Pancreas (tissue), 10 donors: ENCODE measurements around the gene ZBTB37. TPM values are rescaled to one million over a fixed set of nuclear protein-coding genes. Genes with fewer than 3 reads are reported as not detected.
"Not testable (repeated sequence)": the region's sequence is repeated elsewhere in the genome, so short reads cannot be mapped to it uniquely, and the experiment has no call there.

Source experiments
- ATAC-seq, 4 donors: fragments of 200-7000 bp; cut with Tn5 transposase; one replicate each; pipeline versions ENCODE4 v1.8.0 to v1.9.1; 2020; ENCODE audit warnings: mild to moderate bottlenecking in 4 of 4, moderate library complexity in 4 of 4
- DNase-seq, 6 donors: peaks; one replicate each; pipeline ENCODE4 v3.0.0-alpha.2; 2020
- FAIRE-seq: peaks from 2 replicates; lab custom pipeline; 2012; peaks lifted over from hg19 to GRCh38; lab: Jason Lieb, UNC
- H3K27ac ChIP-seq, 4 donors: fragments of 200-600 bp; sonication (generic); 1 replicate in 3 of 4; 2 replicates in 1 of 4; pipeline versions ENCODE4 v1.5.0 to v1.8.0; 2020
- H3K27me3 ChIP-seq, 4 donors: fragments of 200-600 bp; one replicate each; pipeline ENCODE4 v1.8.0; 2021
- H3K36me3 ChIP-seq, 3 donors: fragments of 200-600 bp; sonication (generic) in 1 of 3; one replicate each; pipeline versions ENCODE4 v1.5.0 to v1.8.0; 2020 to 2021
- H3K4me1 ChIP-seq, 3 donors: fragments of 200-600 bp; one replicate each; pipeline ENCODE4 v1.8.0; 2021
- H3K4me3 ChIP-seq, 4 donors: fragments of 200-600 bp; sonication (generic) in 2 of 4; one replicate each; pipeline versions ENCODE4 v1.5.0 to v1.8.0; 2020 to 2021
- H3K9me3 ChIP-seq, 4 donors: fragments of 200-600 bp; one replicate each; pipeline ENCODE4 v1.8.0; 2021
- WGBS, 2 donors: extraction: QIAGEN DNeasy Blood & Tissue Kit; methylation state at CpG; one replicate each; pipeline ENCODE4 v1.1.7; 2013; 5-methylcytosine and 5-hydroxymethylcytosine counted together
- intact Hi-C, 3 donors: fragments of 100-400 bp; cut with DNase I; formaldehyde crosslinking; loops; one replicate each; pipeline versions ENCODE4 v1.11.1 to v1.14.2; 2022
- polyA plus RNA-seq, 2 donors: library from polyadenylated mRNA; stranded (reverse); fragments of 200-250 nt; gene quantifications; one replicate each; pipeline ENCODE4 v1.2.3, GENCODE V29; 2013
- total RNA-seq, 6 donors: library from RNA; stranded (reverse); fragmentation: NEBNext Ultra II Directional in 4 of 6; extraction: Animal tissue kit (Norgen Biotek cat#: 25700) in 4 of 6; gene quantifications; one replicate each; pipeline versions ENCODE4 v1.2.1 to v1.2.4, GENCODE V29; 2021 to 2023
- TF ChIP-seq, protein P1 (sequence below), 4 donors: fragments of 200-600 bp; sonication (generic) in 3 of 4; IDR thresholded peaks; one replicate each; pipeline versions ENCODE4 v1.5.0 to v1.8.0; 2021; ENCODE audit warnings: antibody characterized with exemption in 4 of 4
- donor health status: healthy with polysubstance abuse.
- donor health status: DM: no; HTN: no; CAD: no; lungs with moderate emphysema.
- donor health status: DM: no; HTN: no; CAD: no.
- donor health status: control.
- donor health status: control.
- donor health status: Bipolar disorder and iron deficiency.
- donor health status: DM: yes; HTN: yes; CAD: no.
- donor health status: DM: no; HTN: no; CAD: no.
- donor health status: DM: no; HTN: no; CAD: no.
- donor health status: DM: yes; HTN: yes; CAD: no.

The ZBTB37 gene
- total and polyA plus RNA-seq, 8 donors: 1.2 to 7.0 (median 3.9) TPM

- H3K27ac ChIP-seq: no peak overlapping the region
- intact Hi-C loops: no loop called here
- no peak overlapping the region for H3K4me3 ChIP-seq
- H3K9me3 ChIP-seq: no peaks in the 10 kb centered on the region
- peaks cover 0 to under 1% (median 0%) of the 10 kb centered on the region in 3 donors for H3K36me3 ChIP-seq
- 64 to 84% methylated on average over 2 of the region's 2 CpGs for WGBS, 2 donors
- no peak for ATAC-seq
- no peak for FAIRE-seq
- TF ChIP-seq, protein P1, sequence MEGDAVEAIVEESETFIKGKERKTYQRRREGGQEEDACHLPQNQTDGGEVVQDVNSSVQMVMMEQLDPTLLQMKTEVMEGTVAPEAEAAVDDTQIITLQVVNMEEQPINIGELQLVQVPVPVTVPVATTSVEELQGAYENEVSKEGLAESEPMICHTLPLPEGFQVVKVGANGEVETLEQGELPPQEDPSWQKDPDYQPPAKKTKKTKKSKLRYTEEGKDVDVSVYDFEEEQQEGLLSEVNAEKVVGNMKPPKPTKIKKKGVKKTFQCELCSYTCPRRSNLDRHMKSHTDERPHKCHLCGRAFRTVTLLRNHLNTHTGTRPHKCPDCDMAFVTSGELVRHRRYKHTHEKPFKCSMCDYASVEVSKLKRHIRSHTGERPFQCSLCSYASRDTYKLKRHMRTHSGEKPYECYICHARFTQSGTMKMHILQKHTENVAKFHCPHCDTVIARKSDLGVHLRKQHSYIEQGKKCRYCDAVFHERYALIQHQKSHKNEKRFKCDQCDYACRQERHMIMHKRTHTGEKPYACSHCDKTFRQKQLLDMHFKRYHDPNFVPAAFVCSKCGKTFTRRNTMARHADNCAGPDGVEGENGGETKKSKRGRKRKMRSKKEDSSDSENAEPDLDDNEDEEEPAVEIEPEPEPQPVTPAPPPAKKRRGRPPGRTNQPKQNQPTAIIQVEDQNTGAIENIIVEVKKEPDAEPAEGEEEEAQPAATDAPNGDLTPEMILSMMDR (IDR thresholded peaks at IDR 0.05): no peak
- no peaks in the 10 kb centered on the region for H3K27me3 ChIP-seq
- no peak for DNase-seq
- H3K4me1 ChIP-seq: peaks cover 0 to 14% (median 14%) of the 10 kb centered on the region in 3 donors
These were observed 3.3 kb downstream of the ZBTB37 start for GRCh38 chr1:173871500-173871899.

GRCh38 chr1:173876732-173877131, 8.6 kb downstream of the ZBTB37 start:
- no peaks in the 10 kb centered on the region for H3K4me1 ChIP-seq
- 81 to 85% methylated on average over 5 of the region's 5 CpGs for WGBS, 2 donors
- H3K4me3 ChIP-seq: no peak overlapping the region
- H3K27ac ChIP-seq: no peak overlapping the region
- FAIRE-seq: no peak
- H3K27me3 ChIP-seq: no peaks in the 10 kb centered on the region
- TF ChIP-seq, protein P1 (IDR thresholded peaks at IDR 0.05): no peak
- H3K36me3 ChIP-seq: no peaks in the 10 kb centered on the region
- intact Hi-C loops: no loop called here
- H3K9me3 ChIP-seq: no peaks in the 10 kb centered on the region
- no peak for DNase-seq
- ATAC-seq: no peak

DNA sequence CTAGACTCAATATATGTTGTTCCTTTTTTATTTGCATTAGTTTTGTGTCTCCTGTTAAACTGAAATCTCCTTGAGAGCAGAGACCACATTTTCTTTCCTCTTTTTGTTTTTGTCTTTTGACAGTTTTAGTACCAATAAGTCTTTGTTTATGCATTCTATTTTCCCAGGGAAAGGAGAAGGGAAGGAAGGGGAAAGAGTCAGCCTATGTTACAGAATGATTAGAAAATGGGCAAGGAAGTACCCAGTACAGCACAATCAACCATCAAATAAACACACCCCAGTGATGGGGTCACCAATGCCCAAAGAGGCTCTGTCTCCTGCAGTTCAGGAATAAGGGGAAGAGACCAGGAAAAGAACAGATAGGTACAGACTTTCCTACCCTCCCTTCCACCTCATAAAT, 10.1 kb downstream of the ZBTB37 start:
- no peak overlapping the region for H3K27ac ChIP-seq
- H3K4me1 ChIP-seq: no peaks in the 10 kb centered on the region
- intact Hi-C loops: no loop called here
- TF ChIP-seq, protein P1 (IDR thresholded peaks at IDR 0.05): no peak
- H3K36me3 ChIP-seq: no peaks in the 10 kb centered on the region
- H3K27me3 ChIP-seq: no peaks in the 10 kb centered on the region
- no peaks in the 10 kb centered on the region for H3K9me3 ChIP-seq
- no peak for DNase-seq
- H3K4me3 ChIP-seq: no peak overlapping the region
- FAIRE-seq: no peak
- no peak for ATAC-seq

GRCh38 chr1:173881117-173881516, 12.9 kb downstream of the ZBTB37 start:
- peaks cover 0 to 10% (median 7%) of the 10 kb centered on the region in 3 donors for H3K36me3 ChIP-seq
- H3K9me3 ChIP-seq, H3K27ac ChIP-seq, ATAC-seq, intact Hi-C loops, H3K4me3 ChIP-seq, H3K4me1 ChIP-seq, FAIRE-seq, DNase-seq, H3K27me3 ChIP-seq: not testable (repeated sequence)
- WGBS, 2 donors: 79 to 82% methylated on average over 4 of the region's 4 CpGs

- Histone ChIP-seq H3K27ac (no peak overlapping the region), H3K36me3 (peaks cover 0 to 18% (median 9%) of the 10 kb centered on the region in 3 donors), H3K9me3 (no peaks in the 10 kb centered on the region), H3K4me3 (no peak overlapping the region), H3K4me1 (no peaks in the 10 kb centered on the region), H3K27me3 (no peaks in the 10 kb centered on the region)
- 93 to 94% methylated on average over 5 of the region's 5 CpGs for WGBS, 2 donors
- TF ChIP-seq, protein P1 (IDR thresholded peaks at IDR 0.05): no peak
- ATAC-seq: no peak
- DNase-seq: no peak
- no peak for FAIRE-seq
- intact Hi-C loops: no loop called here
These were observed 16.5 kb downstream of the ZBTB37 start for GRCh38 chr1:173884701-173885100.
